ENCODE data around the gene ATP8A2. TPM values are rescaled to one million over a fixed set of nuclear protein-coding genes. Genes with fewer than 3 reads are reported as not detected.

The ATP8A2 gene
- total RNA-seq, 2 donors from 2014 or later = 0.08 to 0.19 TPM

- DNase-seq (ENCODE audit: low spot score) = no peak
- H3K27me3 ChIP-seq = no peaks in the 10 kb centered on the region
- H3K27ac ChIP-seq = no peak overlapping the region
- H3K36me3 ChIP-seq = no peaks in the 10 kb centered on the region
- H3K4me1 ChIP-seq = no peaks in the 10 kb centered on the region
- H3K9me3 ChIP-seq = no peaks in the 10 kb centered on the region
- H3K4me3 ChIP-seq = no peak overlapping the region
- no peak for TF ChIP-seq CTCF (IDR thresholded peaks at IDR 0.05)
These were observed 468.5 kb downstream of the ATP8A2 start for GRCh38 chr13:25840261-25840660.

- no peak for TF ChIP-seq CTCF (IDR thresholded peaks at IDR 0.05)
These were observed 469.2 kb downstream of the ATP8A2 start for GRCh38 chr13:25840931-25841330.

GRCh38 chr13:25843692-25844091 lies 471.9 kb downstream of the ATP8A2 start:
- H3K27me3 ChIP-seq = no peaks in the 10 kb centered on the region
- no peaks in the 10 kb centered on the region for H3K36me3 ChIP-seq
- no peaks in the 10 kb centered on the region for H3K4me1 ChIP-seq
- no peak for TF ChIP-seq CTCF (IDR thresholded peaks at IDR 0.05)
- H3K4me3 ChIP-seq = no peak overlapping the region
- no peak for DNase-seq (ENCODE audit: low spot score)
- H3K27ac ChIP-seq = no peak overlapping the region
- H3K9me3 ChIP-seq = no peaks in the 10 kb centered on the region

More at GRCh38 chr13:25840931-25841330, 469.2 kb downstream of the ATP8A2 start:
- H3K9me3 ChIP-seq = no peaks in the 10 kb centered on the region
- DNase-seq (ENCODE audit: low spot score) = no peak
- no peak overlapping the region for H3K4me3 ChIP-seq
- H3K36me3 ChIP-seq = no peaks in the 10 kb centered on the region
- H3K27me3 ChIP-seq = no peaks in the 10 kb centered on the region
- no peak overlapping the region for H3K27ac ChIP-seq
- H3K4me1 ChIP-seq = no peaks in the 10 kb centered on the region

- no peak for DNase-seq (ENCODE audit: low spot score)
- no peak for TF ChIP-seq CTCF (IDR thresholded peaks at IDR 0.05)
- H3K27ac ChIP-seq = no peak overlapping the region
- H3K9me3 ChIP-seq = no peaks in the 10 kb centered on the region
- H3K4me1 ChIP-seq = no peaks in the 10 kb centered on the region
- H3K36me3 ChIP-seq = no peaks in the 10 kb centered on the region
- no peak overlapping the region for H3K4me3 ChIP-seq
- no peaks in the 10 kb centered on the region for H3K27me3 ChIP-seq
These were observed 473.0 kb downstream of the ATP8A2 start for GRCh38 chr13:25844559-25845434.

GRCh38 chr13:25846222-25846984 lies 474.6 kb downstream of the ATP8A2 start:
- TF ChIP-seq CTCF (IDR thresholded peaks at IDR 0.05) = no peak
- Histone ChIP-seq H3K9me3 (no peaks in the 10 kb centered on the region), H3K4me1 (no peaks in the 10 kb centered on the region), H3K27me3 (no peaks in the 10 kb centered on the region), H3K4me3 (no peak overlapping the region), H3K27ac (no peak overlapping the region), H3K36me3 (no peaks in the 10 kb centered on the region)
- no peak for DNase-seq (ENCODE audit: low spot score)
